ENCODE data around the gene ADAMTS7. TPM values are rescaled to one million over a fixed set of nuclear protein-coding genes. Genes with fewer than 3 reads are reported as not detected.

The ADAMTS7 gene
- total RNA-seq, 4 donors from 2014 or later: 0.95 to 4.8 (median 1.7) TPM

- 57 to 58% methylated on average over 1 to 3 of the region's 3 CpGs for WGBS, 2 donors (ENCODE audit: low coverage in 1 of 2)
- Histone ChIP-seq H3K4me3 (no peak overlapping the region), H3K9me3 (no peaks in the 10 kb centered on the region), H3K27ac (no peak overlapping the region), H3K4me1 (peaks cover 0 to 4% (median 0%) of the 10 kb centered on the region in 4 donors), H3K27me3 (no peaks in the 10 kb centered on the region), H3K36me3 (no peaks in the 10 kb centered on the region)
- no peak for DNase-seq
- intact Hi-C loops (cut with DNase I; ENCODE audit: low total_unique reads): no loop called here
- TF ChIP-seq EP300 (IDR thresholded peaks at IDR 0.05; ENCODE audit: low read depth) (no peak), CTCF (IDR thresholded peaks at IDR 0.05) (no peak), POLR2A (IDR thresholded peaks at IDR 0.05) (no peak), POLR2AphosphoS5 (IDR thresholded peaks at IDR 0.05) (no peak)
- in situ Hi-C loops (cut with MboI; ENCODE audit: low pct_ligation_motif_present in 1 of 4, low pct_unique_long_range_greater_than_20kb in 1 of 4, low sequenced_read_pairs in 3 of 4): no loop called here
These were observed 11.2 kb upstream of the ADAMTS7 start for GRCh38 chr15:78822514-78822913.

DNA sequence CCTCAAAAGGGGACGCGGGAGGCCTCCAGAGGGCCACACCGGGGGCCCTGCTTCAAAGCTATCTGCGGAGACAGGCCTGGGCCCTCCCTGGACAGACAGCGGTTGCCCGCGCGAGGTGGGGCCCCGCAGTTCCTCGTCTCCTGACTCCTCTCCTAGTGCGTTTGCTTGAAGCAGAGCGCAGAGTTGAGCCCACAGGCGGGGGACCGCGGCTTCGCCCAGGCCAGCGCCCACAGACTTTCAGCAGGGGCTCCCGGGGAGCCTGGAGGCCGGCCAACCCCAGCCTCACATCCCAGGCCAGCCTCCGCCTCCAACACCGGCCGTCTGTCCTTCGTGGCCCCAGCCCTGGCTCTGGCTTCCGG lies 540 bp upstream of the ADAMTS7 start:
- TF ChIP-seq POLR2AphosphoS5 (IDR thresholded peaks at IDR 0.05): no peak
- TF ChIP-seq CTCF (IDR thresholded peaks at IDR 0.05): no peak

DNA sequence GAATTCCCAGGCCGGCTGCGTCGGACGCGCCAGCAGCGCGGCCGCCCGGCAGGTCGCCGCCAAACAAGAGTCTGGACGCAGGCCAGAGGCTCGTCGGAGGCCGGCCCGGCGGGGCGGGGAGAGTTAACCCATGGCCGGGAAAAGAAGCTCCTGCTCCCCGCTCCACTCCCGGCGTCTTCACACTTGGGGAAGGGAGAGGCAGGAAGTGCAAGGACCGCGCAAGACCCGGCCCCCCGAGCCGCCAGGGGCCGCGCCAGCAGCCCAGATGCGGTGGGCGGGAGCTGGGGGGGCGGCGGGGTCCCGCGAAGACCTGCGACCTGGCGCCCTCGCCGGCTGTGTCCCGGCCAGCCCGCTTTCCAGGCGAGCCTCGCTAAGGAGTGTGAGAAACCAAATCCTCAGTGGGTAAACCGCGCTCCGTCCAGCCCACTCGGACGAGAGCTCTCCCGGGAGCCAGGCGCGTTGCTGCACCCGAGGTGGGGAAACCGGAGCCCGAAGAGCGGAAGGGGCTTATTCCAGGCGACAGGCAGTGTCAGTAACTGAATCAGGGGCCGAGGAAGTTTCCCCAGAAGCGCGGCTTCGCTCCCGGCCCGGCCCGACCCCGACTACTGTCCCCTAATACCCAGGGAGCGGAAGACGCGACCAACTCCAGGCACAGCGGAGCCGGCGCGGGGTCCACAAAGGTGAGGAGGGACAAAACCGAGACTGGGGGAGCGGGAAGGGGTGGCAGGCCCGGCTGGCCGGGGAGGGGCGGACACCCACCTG lies 721 bp downstream of the ADAMTS7 start:
- peaks cover 0 to 24% (median 18%) of the 10 kb centered on the region in 4 donors for H3K4me1 ChIP-seq
- H3K27me3 ChIP-seq: peaks cover 32% of the 10 kb centered on the region
- H3K36me3 ChIP-seq: no peaks in the 10 kb centered on the region
- in situ Hi-C loops (cut with MboI; ENCODE audit: low pct_ligation_motif_present in 1 of 4, low pct_unique_long_range_greater_than_20kb in 1 of 4, low sequenced_read_pairs in 3 of 4): no loop called here
- DNase-seq: peak; percentile 50
- H3K9me3 ChIP-seq: no peaks in the 10 kb centered on the region
- H3K27ac ChIP-seq: peak overlapping the region; percentile 65 to 77 (median 75)
- intact Hi-C loops (cut with DNase I; ENCODE audit: low total_unique reads): no loop called here
- 1% methylated on average over 75 of the region's 76 CpGs; no CpG with 5 or more reads in 1 of the 2 donors for WGBS, 2 donors (ENCODE audit: low coverage in 1 of 2)
- TF ChIP-seq CTCF (IDR thresholded peaks at IDR 0.05): no peak
- TF ChIP-seq POLR2A (IDR thresholded peaks at IDR 0.05): no peak
- TF ChIP-seq EP300 (IDR thresholded peaks at IDR 0.05; ENCODE audit: low read depth): no peak
- no peak for TF ChIP-seq POLR2AphosphoS5 (IDR thresholded peaks at IDR 0.05)
- peak overlapping the region; percentile 58 to 76 (median 60) for H3K4me3 ChIP-seq

More for the DNA sequence above, 540 bp upstream of the ADAMTS7 start:
- H3K36me3 ChIP-seq: no peaks in the 10 kb centered on the region
- 20% methylated on average over 18 of the region's 24 CpGs; no CpG with 5 or more reads in 1 of the 2 donors for WGBS, 2 donors (ENCODE audit: low coverage in 1 of 2)
- H3K9me3 ChIP-seq: no peaks in the 10 kb centered on the region
- intact Hi-C loops (cut with DNase I; ENCODE audit: low total_unique reads): no loop called here
- peaks cover 32% of the 10 kb centered on the region for H3K27me3 ChIP-seq
- in situ Hi-C loops (cut with MboI; ENCODE audit: low pct_ligation_motif_present in 1 of 4, low pct_unique_long_range_greater_than_20kb in 1 of 4, low sequenced_read_pairs in 3 of 4): no loop called here
- peak overlapping the region; percentile 7 to 76 (median 58) for H3K4me3 ChIP-seq
- no peak for DNase-seq
- peaks cover 0 to 24% (median 18%) of the 10 kb centered on the region in 4 donors for H3K4me1 ChIP-seq
- H3K27ac ChIP-seq: peak overlapping the region; percentile 65 to 77 (median 75)

DNA sequence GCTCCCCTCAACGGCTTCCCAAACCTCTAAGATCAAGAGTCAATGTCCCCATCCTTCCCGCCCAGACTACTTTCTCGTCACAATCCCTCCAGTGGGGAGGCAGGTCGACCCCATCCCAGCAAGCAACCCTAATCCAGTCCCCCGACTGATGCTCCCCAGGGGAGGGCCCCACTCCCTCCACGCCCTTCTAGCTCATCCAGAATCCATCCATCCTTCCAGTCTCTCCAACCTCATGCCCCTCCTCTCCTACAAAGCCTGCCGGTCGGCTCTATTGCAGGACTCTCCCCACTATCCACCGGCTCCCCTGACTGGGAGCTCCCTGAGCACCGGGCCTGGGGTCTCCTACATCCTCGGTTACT lies 1.3 kb downstream of the ADAMTS7 start:
- 27% methylated on average over 11 of the region's 11 CpGs; no CpG with 5 or more reads in 1 of the 2 donors for WGBS, 2 donors (ENCODE audit: low coverage in 1 of 2)
- Histone ChIP-seq H3K27me3 (peaks cover 32% of the 10 kb centered on the region), H3K27ac (peak overlapping the region; percentile 65 to 77 (median 75)), H3K4me1 (peaks cover 0 to 24% (median 18%) of the 10 kb centered on the region in 4 donors), H3K4me3 (peak overlapping the region in 3 of 4 donors; percentile 58 to 76 (median 59)), H3K36me3 (no peaks in the 10 kb centered on the region), H3K9me3 (no peaks in the 10 kb centered on the region)
- no peak for DNase-seq
- TF ChIP-seq EP300 (IDR thresholded peaks at IDR 0.05; ENCODE audit: low read depth) (no peak), CTCF (IDR thresholded peaks at IDR 0.05) (no peak), POLR2A (IDR thresholded peaks at IDR 0.05) (no peak)
- in situ Hi-C loops (cut with MboI; ENCODE audit: low pct_ligation_motif_present in 1 of 4, low pct_unique_long_range_greater_than_20kb in 1 of 4, low sequenced_read_pairs in 3 of 4): no loop called here
- intact Hi-C loops (cut with DNase I; ENCODE audit: low total_unique reads): no loop called here
